K562 (cell line): ENCODE data around the gene SYK. TPM values are rescaled to one million over a fixed set of nuclear protein-coding genes. Genes with fewer than 3 reads are reported as not detected.

Experiments
- ATAC-seq: fragments of 200-7000 bp; cut with Tn5 transposase; 3 replicates; pipeline ENCODE4 v1.9.1; 2020; ENCODE audit warnings: moderate library complexity
- BruUV-seq: library from RNA; stranded (reverse); fragments of 400-500 nt; replicated peaks from 2 replicates; lab custom pipeline; 2021; lab: Mats Ljungman, UMichigan
- CTCF ChIA-PET: fragments of 300-600 bp; formaldehyde crosslinking; extraction: SDS; loops from one replicate; lab custom pipeline; 2021; ENCODE audit warnings: low intra/inter-chr PET ratio; lab: Yijun Ruan, JAX
- POLR2A ChIA-PET: fragments of 300-600, 350-650 bp; sonication (Branson Sonifier 250); formaldehyde crosslinking; extraction: SDS; loops from one replicate; lab custom pipeline; 2021; ENCODE audit warnings: antibody characterized with exemption, inconsistent platforms; lab: Yijun Ruan, JAX
- DNase-seq, 4 experiments: peaks; one replicate each; pipeline versions ENCODE4 v3.0.0 to v3.0.0-alpha.2; 2011 to 2018; ENCODE audit warnings: low spot score in 3 of 4, mixed read lengths in 3 of 4; ENCODE audit errors: extremely low read depth in 1 of 4
- FAIRE-seq: peaks from 2 replicates; lab custom pipeline; 2011; peaks lifted over from hg19 to GRCh38; lab: Jason Lieb, UNC
- H2AFZ ChIP-seq: 2 replicates; pipeline ENCODE4 v1.6.0; 2011; ENCODE audit warnings: low read depth, low read length, control low read depth, inconsistent platforms
- H3K27ac ChIP-seq: fragments of 200-600 bp; 3 replicates; pipeline ENCODE4 v1.8.0; 2011; ENCODE audit warnings: low read depth, mild to moderate bottlenecking, control low read depth, inconsistent platforms, low read length, moderate library complexity, mixed read lengths; ENCODE audit errors: extremely low read depth
- H3K27me3 ChIP-seq, 2 experiments: fragments of 300-600 bp in 1 of 2; 2 replicates in 1 of 2; 3 replicates in 1 of 2; pipeline versions ENCODE4 v1.6.0 to v1.8.0; 2011; ENCODE audit warnings: inconsistent platforms in 2 of 2, low read length in 2 of 2, mild to moderate bottlenecking in 1 of 2, mixed read lengths in 1 of 2, moderate library complexity in 1 of 2; ENCODE audit not compliant: control insufficient read depth in 2 of 2, insufficient read depth in 2 of 2
- H3K36me3 ChIP-seq: fragments of 300-600 bp; 3 replicates; pipeline ENCODE4 v1.8.0; 2011; ENCODE audit warnings: mild to moderate bottlenecking, low read length, inconsistent platforms; ENCODE audit not compliant: control insufficient read depth, insufficient read depth
- H3K4me1 ChIP-seq, 2 experiments: fragments of 200-600 bp in 1 of 2; replicated peaks in 1 of 2; 2 replicates in 1 of 2; 3 replicates in 1 of 2; pipeline versions ENCODE4 v1.5.1 to v1.8.0; 2011; ENCODE audit warnings: inconsistent platforms in 2 of 2, low read length in 2 of 2, mild to moderate bottlenecking in 1 of 2, mixed read lengths in 1 of 2, moderate library complexity in 1 of 2; ENCODE audit not compliant: control insufficient read depth in 2 of 2, insufficient read depth in 2 of 2
- H3K4me2 ChIP-seq: 2 replicates; pipeline ENCODE4 v1.6.1; 2011; ENCODE audit warnings: low read length, control low read depth, inconsistent platforms, mixed read lengths; ENCODE audit not compliant: insufficient read depth
- H3K4me3 ChIP-seq: fragments of 200-600 bp; sonication (generic), shearing (Covaris generic); 2 replicates; pipeline ENCODE4 v1.5.1; 2016; ENCODE audit warnings: control low read depth, inconsistent platforms
- H3K79me2 ChIP-seq: fragments of 200-600 bp; 3 replicates; pipeline ENCODE4 v1.8.0; 2011; ENCODE audit warnings: low read length, inconsistent platforms; ENCODE audit not compliant: control insufficient read depth, insufficient read depth
- H3K9ac ChIP-seq, 2 experiments: 2 replicates each; pipeline versions ENCODE4 v1.6.0 to v1.6.1; 2011; ENCODE audit warnings: low read depth in 2 of 2, low read length in 2 of 2, control low read depth in 1 of 2, inconsistent platforms in 1 of 2, mild to moderate bottlenecking in 1 of 2, mixed read lengths in 1 of 2; ENCODE audit not compliant: insufficient read depth in 1 of 2
- H3K9me1 ChIP-seq: one replicate; pipeline ENCODE4 v1.6.0; 2011; ENCODE audit warnings: inconsistent platforms, mild to moderate bottlenecking, low read length, moderate library complexity; ENCODE audit not compliant: control insufficient read depth, insufficient read depth
- H3K9me3 ChIP-seq: replicated peaks from 2 replicates; pipeline ENCODE4 v1.5.1; 2011; ENCODE audit warnings: low read depth, low read length, inconsistent platforms; ENCODE audit not compliant: control insufficient read depth, insufficient read depth
- H4K20me1 ChIP-seq: replicated peaks from 2 replicates; pipeline ENCODE4 v1.6.1; 2011; ENCODE audit warnings: low read length, inconsistent platforms, mixed read lengths; ENCODE audit not compliant: control insufficient read depth, insufficient read depth
- EP300 ChIP-seq: IDR thresholded peaks from 2 replicates; pipeline ENCODE4 v1.6.1; 2012; ENCODE audit warnings: low read length, improper control_type of control experiment
- RBM22 ChIP-seq: fragments of 200-400 bp; formaldehyde crosslinking; IDR thresholded peaks from 2 replicates; pipeline ENCODE4 v1.6.1; 2018; ENCODE audit warnings: low read length, low read depth; ENCODE audit not compliant: poor library complexity, severe bottlenecking
- SFPQ ChIP-seq: fragments of 200-400 bp; formaldehyde crosslinking; IDR thresholded peaks from 2 replicates; pipeline ENCODE4 v1.6.1; 2017; ENCODE audit warnings: mild to moderate bottlenecking, low read depth, low read length, moderate library complexity
- SP1 ChIP-seq: sonication (generic); formaldehyde crosslinking; IDR thresholded peaks from 2 replicates; pipeline ENCODE4 v1.8.1; 2022; ENCODE audit warnings: mild to moderate bottlenecking, missing genetic modification reagents
- TEAD1 ChIP-seq, 2 experiments: fragments of 450-650 bp in 1 of 2; sonication (generic) in 1 of 2; formaldehyde crosslinking; IDR thresholded peaks; 2 replicates each; pipeline versions ENCODE4 v1.4.0 to v1.8.0; 2020 to 2022; ENCODE audit warnings: mild to moderate bottlenecking in 2 of 2, missing genetic modification reagents in 1 of 2
- ZNF551 ChIP-seq: fragments of 250-450 bp; sonication (Bioruptor Pico); IDR thresholded peaks from 2 replicates; pipeline ENCODE4 v1.5.0; 2021; ENCODE audit warnings: mild to moderate bottlenecking, moderate library complexity
- WGBS: fragments of 100-300 bp; shearing (Covaris generic); methylation state at CpG from one replicate; pipeline ENCODE4 v1.1.6; 2016; ENCODE audit warnings: low coverage, mixed read lengths; ENCODE audit not compliant: insufficient coverage; ENCODE audit errors: missing lambda C conversion rate; 5-methylcytosine and 5-hydroxymethylcytosine counted together
- in situ Hi-C: fragments of 300-500 bp; cut with MboI; formaldehyde crosslinking; loops from 4 replicates; pipeline ENCODE4 v1.15.0; 2018; ENCODE audit warnings: inconsistent platforms, mixed read lengths
- intact Hi-C: fragments of 100-400 bp; cut with micrococcal nuclease; formaldehyde crosslinking; loops from 2 replicates; pipeline ENCODE4 v1.14.2; 2022
- polyA plus RNA-seq, 8 experiments: library from polyadenylated mRNA; depleted of rRNA in 4 of 8; stranded (reverse) in 5 of 8; unstranded in 3 of 8; fragments of >200 nt; fragmentation: Nextera tagmentation in 2 of 8; fragmentation: Illumina TruSeq in 1 of 8; extraction: Ambion mirVana in 2 of 8; extraction: Trizol in 1 of 8; gene quantifications; 2 replicates each; pipeline versions ENCODE4 v1.2.1 to v1.2.3, GENCODE V29; 2011 to 2014; ENCODE audit warnings: inconsistent platforms in 1 of 8, missing spikeins in 1 of 8
- total RNA-seq, 7 experiments: library from RNA; depleted of rRNA in 6 of 7; stranded (reverse); fragments of >200 nt in 6 of 7; fragmentation: Illumina TruSeq in 2 of 7; extraction: Trizol in 2 of 7; gene quantifications; 2 replicates each; pipeline versions ENCODE4 v1.2.1 to v1.2.3, GENCODE V29; 2011 to 2021; ENCODE audit warnings: low replicate concordance in 1 of 7
- TF ChIP-seq, protein P1 (sequence below), 2 experiments: fragments of 450-650 bp; IDR thresholded peaks; 2 replicates each; pipeline ENCODE4 v1.6.1; 2016
- TF ChIP-seq, protein P2 (sequence below): fragments of 450-650 bp; IDR thresholded peaks from 2 replicates; pipeline ENCODE4 v1.6.1; 2016; ENCODE audit warnings: borderline replicate concordance

Gene SYK
- total and polyA plus RNA-seq, 9 of the 15 experiments (the other 6 are each of a cell fraction or from before 2014, with no cell fraction given): 3.9 to 32.7 (median 16.7) TPM

- H3K4me2 ChIP-seq: no peak overlapping the region
- TF ChIP-seq, protein P1, sequence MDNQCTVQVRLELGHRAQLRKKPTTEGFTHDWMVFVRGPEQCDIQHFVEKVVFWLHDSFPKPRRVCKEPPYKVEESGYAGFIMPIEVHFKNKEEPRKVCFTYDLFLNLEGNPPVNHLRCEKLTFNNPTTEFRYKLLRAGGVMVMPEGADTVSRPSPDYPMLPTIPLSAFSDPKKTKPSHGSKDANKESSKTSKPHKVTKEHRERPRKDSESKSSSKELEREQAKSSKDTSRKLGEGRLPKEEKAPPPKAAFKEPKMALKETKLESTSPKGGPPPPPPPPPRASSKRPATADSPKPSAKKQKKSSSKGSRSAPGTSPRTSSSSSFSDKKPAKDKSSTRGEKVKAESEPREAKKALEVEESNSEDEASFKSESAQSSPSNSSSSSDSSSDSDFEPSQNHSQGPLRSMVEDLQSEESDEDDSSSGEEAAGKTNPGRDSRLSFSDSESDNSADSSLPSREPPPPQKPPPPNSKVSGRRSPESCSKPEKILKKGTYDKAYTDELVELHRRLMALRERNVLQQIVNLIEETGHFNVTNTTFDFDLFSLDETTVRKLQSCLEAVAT (IDR thresholded peaks at IDR 0.05): no peak
- TF ChIP-seq TEAD1 (CRISPR knock-in tag; IDR thresholded peaks at IDR 0.05): no peak
- H2AFZ ChIP-seq: no peak overlapping the region
- no peaks in the 10 kb centered on the region for H3K9me1 ChIP-seq
- H3K79me2 ChIP-seq: no peaks in the 10 kb centered on the region
- H3K4me3 ChIP-seq: no peak overlapping the region
- no peaks in the 10 kb centered on the region for H3K36me3 ChIP-seq
- H4K20me1 ChIP-seq: no peaks in the 10 kb centered on the region
- CTCF ChIA-PET: no interaction called here
- in situ Hi-C loops (loop anchor here (10.0 to 25.0 kb wide), 3 partner anchors 521 to 1071 kb away; no protein-coding TSS in a partner anchor), intact Hi-C loops (loop anchor here (5.0 to 10.0 kb wide), 3 partner anchors 119 to 761 kb away; no protein-coding TSS in a partner anchor)
- DNase-seq (no peak), ATAC-seq (no peak), FAIRE-seq (no peak)
- BruUV-seq: no TSS peak
- peaks cover 0 to 35% of the 10 kb centered on the region in 2 experiments; a peak in 2 of 5 replicates for H3K27me3 ChIP-seq
- H3K4me1 ChIP-seq: no peaks in the 10 kb centered on the region
- POLR2A ChIA-PET: no interaction called here
- 1% methylated on average over 10 of the region's 11 CpGs for WGBS
- no peak overlapping the region for H3K27ac ChIP-seq
- no peak overlapping the region for H3K9ac ChIP-seq
- no peaks in the 10 kb centered on the region for H3K9me3 ChIP-seq
Measured at GRCh38 chr9:90916147-90916734, 114.6 kb downstream of the SYK start.

DNA sequence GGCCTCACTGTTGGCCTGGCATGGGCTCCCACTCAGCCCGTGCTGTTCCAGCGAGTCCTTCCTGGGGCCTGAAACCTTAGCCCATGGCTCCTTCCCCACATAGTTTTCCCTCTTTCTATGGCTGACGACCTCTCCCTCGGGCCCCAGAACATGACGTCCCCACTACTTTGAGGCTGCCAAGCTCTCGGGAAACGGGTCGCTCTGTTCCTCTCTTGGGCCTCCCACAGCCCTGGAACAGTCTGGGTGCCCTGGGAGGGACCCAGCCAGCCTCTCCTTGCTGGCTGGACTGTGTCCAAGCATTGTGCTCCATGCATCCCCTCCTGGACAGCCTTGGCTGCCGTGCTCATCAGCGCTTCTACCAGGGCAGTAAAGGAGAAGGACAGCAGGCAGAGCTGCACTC lies 118.3 kb downstream of the SYK start:
- DNase-seq: no peak
- WGBS: 2% methylated on average over 9 of the region's 10 CpGs
- in situ Hi-C loops: loop anchor here (10.0 to 25.0 kb wide), 3 partner anchors 517 to 1067 kb away; no protein-coding TSS in a partner anchor
- TF ChIP-seq SFPQ (no peak), SP1 (no peak), RBM22 (no peak), ZNF551 (CRISPR knock-in tag) (no peak), EP300 (no peak)
- TF ChIP-seq, protein P2, sequence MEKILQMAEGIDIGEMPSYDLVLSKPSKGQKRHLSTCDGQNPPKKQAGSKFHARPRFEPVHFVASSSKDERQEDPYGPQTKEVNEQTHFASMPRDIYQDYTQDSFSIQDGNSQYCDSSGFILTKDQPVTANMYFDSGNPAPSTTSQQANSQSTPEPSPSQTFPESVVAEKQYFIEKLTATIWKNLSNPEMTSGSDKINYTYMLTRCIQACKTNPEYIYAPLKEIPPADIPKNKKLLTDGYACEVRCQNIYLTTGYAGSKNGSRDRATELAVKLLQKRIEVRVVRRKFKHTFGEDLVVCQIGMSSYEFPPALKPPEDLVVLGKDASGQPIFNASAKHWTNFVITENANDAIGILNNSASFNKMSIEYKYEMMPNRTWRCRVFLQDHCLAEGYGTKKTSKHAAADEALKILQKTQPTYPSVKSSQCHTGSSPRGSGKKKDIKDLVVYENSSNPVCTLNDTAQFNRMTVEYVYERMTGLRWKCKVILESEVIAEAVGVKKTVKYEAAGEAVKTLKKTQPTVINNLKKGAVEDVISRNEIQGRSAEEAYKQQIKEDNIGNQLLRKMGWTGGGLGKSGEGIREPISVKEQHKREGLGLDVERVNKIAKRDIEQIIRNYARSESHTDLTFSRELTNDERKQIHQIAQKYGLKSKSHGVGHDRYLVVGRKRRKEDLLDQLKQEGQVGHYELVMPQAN: no peak

More for the DNA sequence above, 118.3 kb downstream of the SYK start:
- Histone ChIP-seq H2AFZ (no peak overlapping the region), H3K27me3 (peaks cover 0 to 48% of the 10 kb centered on the region in 2 experiments; a peak in 2 of 5 replicates), H3K9me1 (no peaks in the 10 kb centered on the region), H3K36me3 (no peaks in the 10 kb centered on the region), H3K4me3 (no peak overlapping the region), H3K79me2 (no peaks in the 10 kb centered on the region), H3K4me2 (no peak overlapping the region), H4K20me1 (no peaks in the 10 kb centered on the region), H3K4me1 (no peaks in the 10 kb centered on the region), H3K9ac (no peak overlapping the region), H3K9me3 (no peaks in the 10 kb centered on the region), H3K27ac (no peak overlapping the region)
- BruUV-seq: no TSS peak
- intact Hi-C loops: loop anchor here (5.0 to 10.0 kb wide), 3 partner anchors 115 to 757 kb away; no protein-coding TSS in a partner anchor
- CTCF ChIA-PET: interaction anchor here (0.7 kb wide), 1 partner anchor 714 kb away, joined by 3 read pairs; no protein-coding TSS in a partner anchor
- ATAC-seq: no peak
- POLR2A ChIA-PET: no interaction called here
- FAIRE-seq: no peak
